A673 (cell line): ENCODE results near the gene CENPX. TPM values are rescaled to one million over a fixed set of nuclear protein-coding genes. Genes with fewer than 3 reads are reported as not detected.

Experiments used
- BruUV-seq: library from RNA; stranded (reverse); fragments of 400-500 nt; replicated peaks from 2 replicates; lab custom pipeline; 2021; lab: Mats Ljungman, UMichigan
- CTCF ChIA-PET: fragments of 300-600 bp; sonication (Branson Sonifier 250); formaldehyde crosslinking; loops from one replicate; lab custom pipeline; 2022; ENCODE audit warnings: antibody characterized with exemption; lab: Charles Lee
- POLR2A ChIA-PET: fragments of 300-600 bp; sonication (Branson Sonifier 250); formaldehyde crosslinking; loops from one replicate; lab custom pipeline; 2022; ENCODE audit warnings: antibody characterized with exemption; ENCODE audit not compliant: low non-redundant PET; lab: Charles Lee
- DNase-seq: peaks from one replicate; pipeline ENCODE4 v3.0.0-alpha.2; 2015; ENCODE audit warnings: low spot score
- H3K27ac ChIP-seq: fragments of 200-600 bp; sonication (generic); 2 replicates; pipeline ENCODE4 v1.5.1; 2016; ENCODE audit warnings: mixed run types, low read depth, mild to moderate bottlenecking, mixed read lengths, antibody characterized with exemption, low read length; ENCODE audit not compliant: poor library complexity, severe bottlenecking
- H3K27me3 ChIP-seq: fragments of 200-600 bp; sonication (generic); replicated peaks from 2 replicates; pipeline ENCODE4 v1.6.1; 2017; ENCODE audit warnings: mixed run types, low read depth, mild to moderate bottlenecking, mixed read lengths, antibody characterized with exemption, low read length; ENCODE audit not compliant: insufficient read depth, poor library complexity
- H3K36me3 ChIP-seq: fragments of 200-600 bp; sonication (generic); 2 replicates; pipeline ENCODE4 v1.6.1; 2016; ENCODE audit warnings: mixed run types, mild to moderate bottlenecking, mixed read lengths, antibody characterized with exemption, low read length; ENCODE audit not compliant: insufficient read depth, poor library complexity, severe bottlenecking
- H3K4me1 ChIP-seq: fragments of 200-600 bp; sonication (generic); 2 replicates; pipeline ENCODE4 v1.6.1; 2017; ENCODE audit warnings: mixed run types, mild to moderate bottlenecking, mixed read lengths, antibody characterized with exemption, low read length; ENCODE audit not compliant: insufficient read depth, poor library complexity, severe bottlenecking
- H3K4me3 ChIP-seq: fragments of 200-600 bp; sonication (generic); 2 replicates; pipeline ENCODE4 v1.5.1; 2016; ENCODE audit warnings: low read depth, mixed run types, mild to moderate bottlenecking, mixed read lengths, low read length; ENCODE audit not compliant: poor library complexity, severe bottlenecking
- H3K9me3 ChIP-seq: fragments of 200-600 bp; sonication (generic); 2 replicates; pipeline ENCODE4 v1.6.1; 2016; ENCODE audit warnings: mixed run types, low read depth, mild to moderate bottlenecking, mixed read lengths, antibody characterized with exemption, low read length; ENCODE audit not compliant: poor library complexity, severe bottlenecking
- CTCF ChIP-seq: fragments of 300-800, 200-600 bp; sonication (generic); conservative IDR thresholded peaks from 2 replicates; pipeline ENCODE4 v1.5.1; 2017; ENCODE audit warnings: low read depth, mild to moderate bottlenecking, antibody characterized with exemption, low read length, moderate library complexity, mixed read lengths
- EZH2 ChIP-seq: fragments of 200-600 bp; sonication (generic); IDR thresholded peaks from 2 replicates; pipeline ENCODE4 v1.6.1; 2017; ENCODE audit warnings: borderline replicate concordance, low read depth, mild to moderate bottlenecking, mixed read lengths, antibody characterized with exemption, low read length; ENCODE audit not compliant: poor library complexity, severe bottlenecking
- intact Hi-C: fragments of 100-400 bp; cut with micrococcal nuclease; formaldehyde crosslinking; loops from one replicate; pipeline ENCODE4 v1.10.0; 2022; ENCODE audit not compliant: unreplicated experiment
- total RNA-seq: library from RNA; stranded (reverse); gene quantifications from 2 replicates; pipeline ENCODE4 v1.2.3, GENCODE V29; 2021

Gene CENPX
- total RNA-seq, 1 experiment from 2014 or later, result 165 TPM

- ChIA-PET POLR2A (no interaction called here), CTCF (no interaction called here)
- no peak for TF ChIP-seq CTCF
- no peak for TF ChIP-seq EZH2
- Histone ChIP-seq H3K4me1 (no peaks in the 10 kb centered on the region), H3K9me3 (no peaks in the 10 kb centered on the region), H3K27me3 (no peaks in the 10 kb centered on the region), H3K27ac (no peak overlapping the region), H3K4me3 (no peak overlapping the region), H3K36me3 (no peaks in the 10 kb centered on the region)
- intact Hi-C loops, result no loop called here
- no peak for DNase-seq
- BruUV-seq, result no TSS peak
Observed at GRCh38 chr17:81991684-81992305, 30.9 kb downstream of the CENPX start.

GRCh38 chr17:81990836-81991683 lies 31.6 kb downstream of the CENPX start:
- Histone ChIP-seq H3K4me3 (no peak overlapping the region), H3K9me3 (no peaks in the 10 kb centered on the region), H3K4me1 (no peaks in the 10 kb centered on the region), H3K36me3 (no peaks in the 10 kb centered on the region), H3K27me3 (no peaks in the 10 kb centered on the region), H3K27ac (no peak overlapping the region)
- ChIA-PET POLR2A (no interaction called here), CTCF (no interaction called here)
- DNase-seq, result no peak
- intact Hi-C loops, result no loop called here
- no TSS peak for BruUV-seq
- TF ChIP-seq CTCF, result no peak
- no peak for TF ChIP-seq EZH2

DNA sequence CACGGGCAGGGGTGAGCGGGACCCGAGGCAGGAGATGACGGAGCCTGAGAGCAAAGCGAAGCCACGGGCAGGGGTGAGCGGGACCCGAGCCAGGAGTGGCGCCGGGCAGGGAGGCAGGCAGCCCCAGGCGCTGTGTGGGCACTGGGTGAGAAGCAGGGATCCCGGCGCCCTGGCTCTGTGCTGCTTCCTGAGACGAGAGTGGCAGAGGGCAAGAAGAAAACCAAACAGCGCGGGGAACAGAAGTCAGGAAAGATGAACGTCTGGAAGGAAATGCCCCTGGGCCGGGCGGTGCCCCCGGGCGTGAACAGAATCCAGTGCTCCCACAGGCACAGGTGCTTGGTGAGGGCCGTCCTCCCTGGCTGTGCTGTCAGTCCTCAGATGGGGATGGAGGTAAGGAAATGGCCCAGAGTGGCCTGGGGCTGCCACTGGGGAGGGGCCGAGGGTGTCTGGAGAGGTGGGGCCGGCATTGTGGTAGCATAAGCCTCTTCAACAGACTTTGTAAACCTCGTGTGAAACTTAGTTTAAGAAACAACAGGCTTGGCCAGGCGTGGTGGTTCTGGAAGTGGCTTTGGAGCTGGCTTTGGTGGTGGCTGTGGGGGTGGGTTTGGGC lies 35.4 kb downstream of the CENPX start:
- H3K27ac ChIP-seq, result no peak overlapping the region
- intact Hi-C loops, result no loop called here
- no peak for TF ChIP-seq CTCF
- no peak for TF ChIP-seq EZH2
- no peaks in the 10 kb centered on the region for H3K27me3 ChIP-seq
- H3K36me3 ChIP-seq, result no peaks in the 10 kb centered on the region
- H3K4me3 ChIP-seq, result no peak overlapping the region
- H3K9me3 ChIP-seq, result no peaks in the 10 kb centered on the region
- DNase-seq, result no peak
- no TSS peak for BruUV-seq
- CTCF ChIA-PET, result no interaction called here
- no peaks in the 10 kb centered on the region for H3K4me1 ChIP-seq
- POLR2A ChIA-PET, result no interaction called here
